Gastroesophageal sphincter (tissue), 4 donors: ENCODE data around the gene ERBIN. TPM values are rescaled to one million over a fixed set of nuclear protein-coding genes. Genes with fewer than 3 reads are reported as not detected.
"Not testable (repeated sequence)": the region's sequence is repeated elsewhere in the genome, so short reads cannot be mapped to it uniquely, and the experiment has no call there.

Source experiments
- ATAC-seq: fragments of 150-250 bp; one replicate; pipeline ENCODE4 v1.9.1; 2016; ENCODE audit warnings: mild to moderate bottlenecking, moderate library complexity
- H3K27ac ChIP-seq, 4 donors: fragments of 200-600 bp; sonication (generic) in 3 of 4; 1 replicate in 3 of 4; 2 replicates in 1 of 4; pipeline ENCODE4 v1.5.1; 2016 to 2019
- H3K27me3 ChIP-seq: fragments of 200-600 bp; sonication (generic); one replicate; pipeline ENCODE4 v1.5.1; 2019
- H3K36me3 ChIP-seq, 2 donors: fragments of 200-600 bp; sonication (generic); one replicate each; pipeline ENCODE4 v1.5.1; 2019; ENCODE audit warnings: control low read depth in 1 of 2
- H3K4me1 ChIP-seq, 3 donors: fragments of 200-600 bp; sonication (generic); 1 replicate in 2 of 3; 2 replicates in 1 of 3; pipeline ENCODE4 v1.5.1; 2016 to 2019; ENCODE audit warnings: control low read depth in 2 of 3
- H3K4me3 ChIP-seq, 2 donors: fragments of 200-600 bp; sonication (generic); one replicate each; pipeline ENCODE4 v1.5.1; 2019; ENCODE audit warnings: mild to moderate bottlenecking in 1 of 2, moderate library complexity in 1 of 2
- H3K9me3 ChIP-seq, 3 donors: fragments of 200-600 bp; sonication (generic); one replicate each; pipeline ENCODE4 v1.5.1; 2017 to 2019; ENCODE audit warnings: control low read depth in 2 of 3
- CTCF ChIP-seq, 4 experiments: fragments of 200-600 bp in 2 of 4; fragments of 450-650 bp in 2 of 4; sonication (generic) in 1 of 4; IDR thresholded peaks; one replicate each; pipeline ENCODE4 v1.5.1; 2017 to 2019; ENCODE audit warnings: antibody characterized with exemption in 4 of 4, mild to moderate bottlenecking in 2 of 4, moderate library complexity in 2 of 4
- EP300 ChIP-seq: sonication (generic); formaldehyde crosslinking; IDR thresholded peaks from one replicate; pipeline ENCODE4 v1.6.1; 2017; ENCODE audit warnings: antibody characterized with exemption, mild to moderate bottlenecking
- POLR2A ChIP-seq, 2 donors: fragments of 450-650 bp; IDR thresholded peaks; one replicate each; pipeline ENCODE4 v1.6.1; 2017; ENCODE audit warnings: antibody characterized with exemption in 2 of 2, mild to moderate bottlenecking in 2 of 2, moderate library complexity in 1 of 2
- POLR2AphosphoS5 ChIP-seq: sonication (generic); formaldehyde crosslinking; IDR thresholded peaks from one replicate; pipeline ENCODE4 v1.6.1; 2017; ENCODE audit warnings: antibody characterized with exemption
- WGBS, 2 donors: methylation state at CpG; one replicate each; pipeline ENCODE4 v1.1.5; 2018; ENCODE audit warnings: low coverage in 1 of 2; 5-methylcytosine and 5-hydroxymethylcytosine counted together
- total RNA-seq, 4 donors: library from RNA; depleted of rRNA; stranded (reverse); fragments of >200 nt; gene quantifications; one replicate each; pipeline ENCODE4 v1.1.0, GENCODE V29; 2016

ERBIN gene
- total RNA-seq, 4 donors from 2014 or later: 54.4 to 71.6 (median 62.7) TPM

- no peak for ATAC-seq
- WGBS, 2 donors: 63% methylated on average over 2 of the region's 2 CpGs; no CpG with 5 or more reads in 1 of the 2 donors
- Histone ChIP-seq H3K9me3 (peaks cover 0 to 8% (median 0%) of the 10 kb centered on the region in 3 donors), H3K36me3 (no peaks in the 10 kb centered on the region), H3K27me3 (no peaks in the 10 kb centered on the region), H3K27ac (no peak overlapping the region), H3K4me1 (no peaks in the 10 kb centered on the region), H3K4me3 (no peak overlapping the region)
- TF ChIP-seq EP300 (no peak), POLR2A (IDR thresholded peaks at IDR 0.05) (no peak), CTCF (IDR thresholded peaks at IDR 0.05) (no peak), POLR2AphosphoS5 (no peak)
These were observed 44.1 kb upstream of the ERBIN start for GRCh38 chr5:65882278-65882677.

DNA sequence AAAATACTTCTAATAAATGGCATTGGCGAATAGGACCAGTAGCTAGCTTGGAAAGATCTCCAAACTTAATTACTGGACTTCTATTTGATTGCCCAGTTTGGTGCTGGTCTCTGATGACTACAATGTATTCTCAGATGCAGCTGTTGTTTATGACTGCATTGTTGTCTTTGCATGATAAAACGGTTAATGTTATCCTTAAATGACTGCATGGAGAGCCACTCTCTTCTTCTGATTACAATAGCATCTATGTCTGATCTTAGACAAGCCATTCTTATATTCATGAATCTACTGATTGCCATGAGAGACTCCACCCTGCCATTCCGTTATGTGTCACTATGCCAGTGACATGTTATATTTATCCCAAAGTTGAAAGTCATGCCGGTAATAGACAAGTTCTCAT lies 42.9 kb upstream of the ERBIN start:
- 67 to 95% methylated on average over 4 of the region's 4 CpGs for WGBS, 2 donors
- TF ChIP-seq CTCF (IDR thresholded peaks at IDR 0.05) (no peak), POLR2A (IDR thresholded peaks at IDR 0.05) (no peak), POLR2AphosphoS5 (no peak), EP300 (no peak)
- no peaks in the 10 kb centered on the region for H3K36me3 ChIP-seq
- H3K27ac ChIP-seq: no peak overlapping the region
- H3K27me3 ChIP-seq: no peaks in the 10 kb centered on the region
- ATAC-seq: no peak
- no peak overlapping the region for H3K4me3 ChIP-seq
- H3K4me1 ChIP-seq: no peaks in the 10 kb centered on the region
- peaks cover 0 to 5% (median 0%) of the 10 kb centered on the region in 3 donors for H3K9me3 ChIP-seq

DNA sequence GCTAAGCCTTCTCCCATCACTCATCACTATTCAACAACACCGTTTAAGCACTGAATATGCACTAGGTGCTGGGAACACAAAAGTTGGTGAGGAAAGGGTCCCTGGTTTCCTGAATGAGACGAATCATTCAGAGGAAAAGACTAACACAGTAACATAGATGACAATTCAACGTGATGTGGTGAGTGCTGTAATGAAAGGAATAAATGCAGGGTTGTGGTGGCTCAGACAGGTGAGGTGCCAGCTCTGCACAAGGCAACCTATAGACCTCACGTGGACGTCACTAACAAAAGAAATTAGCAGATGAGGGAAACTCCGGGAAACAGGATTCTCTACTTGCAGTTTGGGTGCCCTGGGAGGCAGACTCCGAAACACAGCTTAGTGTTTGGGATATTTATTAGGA lies 40.0 kb upstream of the ERBIN start:
- TF ChIP-seq POLR2A (IDR thresholded peaks at IDR 0.05): no peak
- TF ChIP-seq POLR2AphosphoS5: no peak
- TF ChIP-seq CTCF (IDR thresholded peaks at IDR 0.05): no peak
- TF ChIP-seq EP300: no peak
- no peaks in the 10 kb centered on the region for H3K27me3 ChIP-seq
- no peaks in the 10 kb centered on the region for H3K36me3 ChIP-seq
- peaks cover 0 to 5% (median 0%) of the 10 kb centered on the region in 3 donors for H3K9me3 ChIP-seq
- 57 to 63% methylated on average over 5 to 7 of the region's 7 CpGs for WGBS, 2 donors
- no peaks in the 10 kb centered on the region for H3K4me1 ChIP-seq
- ATAC-seq: no peak
- no peak overlapping the region for H3K27ac ChIP-seq
- no peak overlapping the region for H3K4me3 ChIP-seq

- not testable (repeated sequence) for H3K4me1 ChIP-seq, H3K27ac ChIP-seq, H3K9me3 ChIP-seq, H3K27me3 ChIP-seq, H3K36me3 ChIP-seq, ATAC-seq, H3K4me3 ChIP-seq
- WGBS, 2 donors: 73 to 76% methylated on average over 2 of the region's 2 CpGs
These were observed 34.4 kb upstream of the ERBIN start for GRCh38 chr5:65892024-65892423.

DNA sequence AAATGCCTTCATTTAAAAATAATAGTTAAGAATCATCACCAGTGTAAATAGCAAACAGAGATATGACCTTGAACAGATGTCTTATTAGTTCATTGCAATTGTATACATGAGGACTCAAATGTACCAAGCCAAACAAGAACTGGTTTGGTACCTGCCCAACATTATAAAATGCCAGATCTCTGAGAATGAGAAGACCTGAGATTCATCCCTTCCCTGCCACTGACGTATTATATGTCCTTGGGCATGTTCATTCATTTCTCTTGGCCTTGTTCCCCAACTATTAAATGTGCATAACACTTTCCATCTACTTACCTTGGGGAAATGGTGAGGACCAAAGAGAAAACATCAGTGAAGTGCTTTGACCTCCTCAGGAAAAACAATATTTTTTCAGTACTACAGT lies 33.6 kb upstream of the ERBIN start:
- no peak for ATAC-seq
- Histone ChIP-seq H3K36me3 (no peaks in the 10 kb centered on the region), H3K27me3 (no peaks in the 10 kb centered on the region), H3K27ac (no peak overlapping the region), H3K9me3 (no peaks in the 10 kb centered on the region), H3K4me3 (no peak overlapping the region), H3K4me1 (no peaks in the 10 kb centered on the region)
- 28 to 57% methylated on average over 1 of the region's 1 CpG for WGBS, 2 donors
- TF ChIP-seq POLR2AphosphoS5: no peak
- TF ChIP-seq EP300: no peak
- TF ChIP-seq POLR2A (IDR thresholded peaks at IDR 0.05): no peak
- TF ChIP-seq CTCF (IDR thresholded peaks at IDR 0.05): no peak
